Keratinocyte (primary cell): ENCODE measurements around the gene AQP7.
"Not testable (repeated sequence)": the region's sequence is repeated elsewhere in the genome, so short reads cannot be mapped to it uniquely, and the experiment has no call there.

Experiments used
- EZH2 ChIP-seq: IDR thresholded peaks from one replicate; pipeline ENCODE4 v1.6.1; 2012; ENCODE audit warnings: inconsistent platforms, mild to moderate bottlenecking, low read length, moderate library complexity
- TF ChIP-seq, protein P1 (sequence below), 3 experiments: IDR thresholded peaks in 1 of 3; conservative IDR thresholded peaks in 1 of 3; optimal IDR thresholded peaks in 1 of 3; 2 replicates in 2 of 3; 3 replicates in 1 of 3; pipeline versions ENCODE3 to v1.5.1; 2011; ENCODE audit warnings: low read length in 3 of 3, mild to moderate bottlenecking in 3 of 3, moderate library complexity in 2 of 3, control low read depth in 1 of 3, inconsistent platforms in 1 of 3; ENCODE audit not compliant: insufficient read depth in 2 of 3; ENCODE audit errors: extremely low read depth in 1 of 3

DNA sequence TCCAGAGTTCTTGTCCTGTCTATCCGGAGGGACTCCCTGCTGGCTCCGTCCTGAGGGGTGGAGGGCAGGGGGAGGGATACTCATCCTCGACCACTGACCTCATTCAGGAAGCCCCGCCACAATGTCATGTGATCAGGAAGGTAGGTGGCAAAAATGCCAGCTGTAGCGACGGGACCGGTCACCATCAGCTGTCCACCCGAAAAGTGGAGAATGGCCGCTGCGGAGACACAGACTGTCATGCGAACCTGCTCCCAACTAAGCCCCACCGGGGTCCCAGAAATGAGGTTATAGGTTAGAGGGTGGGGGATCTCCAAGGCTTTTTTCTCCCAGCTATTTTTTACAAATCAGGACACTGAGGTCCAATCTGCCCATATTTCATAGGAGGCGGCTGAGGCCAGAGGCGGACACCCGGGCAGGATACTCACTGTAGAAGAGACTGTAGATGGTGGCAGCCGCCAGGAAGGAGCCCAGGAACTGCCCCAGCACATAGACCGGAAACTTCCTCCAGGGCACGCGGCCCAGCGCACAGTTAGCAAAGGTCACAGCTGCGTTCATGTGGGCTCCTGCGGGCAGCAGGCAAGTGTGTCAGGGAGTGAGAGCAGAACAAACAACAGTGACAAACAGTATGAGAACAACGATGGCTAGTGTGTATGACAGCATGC, 16.3 kb downstream of the AQP7 start:
- TF ChIP-seq, protein P1, sequence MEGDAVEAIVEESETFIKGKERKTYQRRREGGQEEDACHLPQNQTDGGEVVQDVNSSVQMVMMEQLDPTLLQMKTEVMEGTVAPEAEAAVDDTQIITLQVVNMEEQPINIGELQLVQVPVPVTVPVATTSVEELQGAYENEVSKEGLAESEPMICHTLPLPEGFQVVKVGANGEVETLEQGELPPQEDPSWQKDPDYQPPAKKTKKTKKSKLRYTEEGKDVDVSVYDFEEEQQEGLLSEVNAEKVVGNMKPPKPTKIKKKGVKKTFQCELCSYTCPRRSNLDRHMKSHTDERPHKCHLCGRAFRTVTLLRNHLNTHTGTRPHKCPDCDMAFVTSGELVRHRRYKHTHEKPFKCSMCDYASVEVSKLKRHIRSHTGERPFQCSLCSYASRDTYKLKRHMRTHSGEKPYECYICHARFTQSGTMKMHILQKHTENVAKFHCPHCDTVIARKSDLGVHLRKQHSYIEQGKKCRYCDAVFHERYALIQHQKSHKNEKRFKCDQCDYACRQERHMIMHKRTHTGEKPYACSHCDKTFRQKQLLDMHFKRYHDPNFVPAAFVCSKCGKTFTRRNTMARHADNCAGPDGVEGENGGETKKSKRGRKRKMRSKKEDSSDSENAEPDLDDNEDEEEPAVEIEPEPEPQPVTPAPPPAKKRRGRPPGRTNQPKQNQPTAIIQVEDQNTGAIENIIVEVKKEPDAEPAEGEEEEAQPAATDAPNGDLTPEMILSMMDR (optimal IDR thresholded peaks at IDR 0.05 in 1 of 3, IDR thresholded peaks at IDR 0.05 in 1 of 3, conservative IDR thresholded peaks at IDR 0.05 in 1 of 3; ENCODE audit: extremely low read depth in 1 of 3, insufficient read depth in 2 of 3, low read length in 3 of 3), result not testable (repeated sequence)
- not testable (repeated sequence) for TF ChIP-seq EZH2
